ENCODE measurements around the gene HIPK2.
"Not testable (repeated sequence)": the region's sequence is repeated elsewhere in the genome, so short reads cannot be mapped to it uniquely, and the experiment has no call there.

The HIPK2 gene

GRCh38 chr7:139613971-139614411, 163.8 kb downstream of the HIPK2 start:
- DNase-seq: no peak

GRCh38 chr7:139611556-139611955, 166.2 kb downstream of the HIPK2 start:
- DNase-seq: not testable (repeated sequence)

GRCh38 chr7:139610595-139610994, 167.2 kb downstream of the HIPK2 start:
- DNase-seq: no peak

- no peak for DNase-seq
Measured at GRCh38 chr7:139603896-139604295, 173.9 kb downstream of the HIPK2 start.

- no peak for DNase-seq
Measured at GRCh38 chr7:139603282-139603681, 174.5 kb downstream of the HIPK2 start.

- peak; percentile 35 for DNase-seq
Measured at GRCh38 chr7:139602143-139602722, 175.6 kb downstream of the HIPK2 start.

- no peak for DNase-seq
Measured at GRCh38 chr7:139601176-139601575, 176.6 kb downstream of the HIPK2 start.

GRCh38 chr7:139600306-139600705, 177.5 kb downstream of the HIPK2 start:
- no peak for DNase-seq

GRCh38 chr7:139598642-139599041, 179.2 kb downstream of the HIPK2 start:
- DNase-seq: peak; percentile 2

GRCh38 chr7:139597028-139597427, 180.8 kb downstream of the HIPK2 start:
- no peak for DNase-seq

GRCh38 chr7:139596626-139597025, 181.2 kb downstream of the HIPK2 start:
- no peak for DNase-seq

- DNase-seq: no peak
Measured at GRCh38 chr7:139595806-139596205, 182.0 kb downstream of the HIPK2 start.

GRCh38 chr7:139594911-139595476, 182.8 kb downstream of the HIPK2 start:
- DNase-seq: no peak

- no peak for DNase-seq
Measured at GRCh38 chr7:139594090-139594489, 183.7 kb downstream of the HIPK2 start.

- DNase-seq: no peak
Measured at GRCh38 chr7:139592801-139593461, 184.9 kb downstream of the HIPK2 start.

GRCh38 chr7:139591550-139592195, 186.1 kb downstream of the HIPK2 start:
- no peak for DNase-seq

GRCh38 chr7:139589474-139589873, 188.3 kb downstream of the HIPK2 start:
- no peak for DNase-seq

GRCh38 chr7:139588632-139589031, 189.2 kb downstream of the HIPK2 start:
- peak; percentile 79 for DNase-seq

- no peak for DNase-seq
Measured at GRCh38 chr7:139587535-139587934, 190.3 kb downstream of the HIPK2 start.

- no peak for DNase-seq
Measured at GRCh38 chr7:139586286-139586685, 191.5 kb downstream of the HIPK2 start.

GRCh38 chr7:139585042-139585441, 192.8 kb downstream of the HIPK2 start:
- DNase-seq: no peak

GRCh38 chr7:139583826-139584553, 193.8 kb downstream of the HIPK2 start:
- DNase-seq: no peak

- no peak for DNase-seq
Measured at GRCh38 chr7:139582671-139583155, 195.1 kb downstream of the HIPK2 start.

All from kidney glomerular epithelial cell (primary cell).